ENCODE results near the gene CBFB.
A peak's percentile ranks its signal among the peaks of the same experiment; 100 is the strongest.

The CBFB gene

GRCh38 chr16:67105881-67106280, 76.9 kb downstream of the CBFB start:
- in situ Hi-C loops (cut with HindIII; ENCODE audit: low sequenced_read_pairs) = no loop called here

GRCh38 chr16:67108489-67108888, 79.5 kb downstream of the CBFB start:
- no peak for DNase-seq (ENCODE audit: low read depth)
- in situ Hi-C loops (cut with HindIII; ENCODE audit: low sequenced_read_pairs) = no loop called here
- no peak for TF ChIP-seq CTCF (IDR thresholded peaks at IDR 0.05; ENCODE audit: low read depth, low read length, missing control alignments)

More at GRCh38 chr16:67105881-67106280, 76.9 kb downstream of the CBFB start:
- TF ChIP-seq CTCF (IDR thresholded peaks at IDR 0.05; ENCODE audit: low read depth, low read length, missing control alignments) = no peak
- no peak for DNase-seq (ENCODE audit: low read depth)
- no peak overlapping the region for H3K4me3 ChIP-seq (ENCODE audit: low read depth, low read length)

GRCh38 chr16:67108931-67109406, 80.0 kb downstream of the CBFB start:
- peak overlapping the region; percentile 97 for H3K4me3 ChIP-seq (ENCODE audit: low read depth, low read length)
- in situ Hi-C loops (cut with HindIII; ENCODE audit: low sequenced_read_pairs) = no loop called here
- no peak for TF ChIP-seq CTCF (IDR thresholded peaks at IDR 0.05; ENCODE audit: low read depth, low read length, missing control alignments)
- DNase-seq (ENCODE audit: low read depth) = no peak

More at GRCh38 chr16:67108489-67108888, 79.5 kb downstream of the CBFB start:
- no peak overlapping the region for H3K4me3 ChIP-seq (ENCODE audit: low read depth, low read length)

- in situ Hi-C loops (cut with HindIII; ENCODE audit: low sequenced_read_pairs) = no loop called here
- peak within 1 kb of the TSS; percentile 97 for H3K4me3 ChIP-seq (ENCODE audit: low read depth, low read length)
- peak; percentile 64 for DNase-seq (ENCODE audit: low read depth)
- no peak for TF ChIP-seq CTCF (IDR thresholded peaks at IDR 0.05; ENCODE audit: low read depth, low read length, missing control alignments)
Measured at GRCh38 chr16:67109407-67110135, 80.6 kb downstream of the CBFB start, which contains the start of gene PHAF1. Gene PHAF1, plus strand, starts transcription at chr16:67109941. Its CDS starts 235 bp downstream, at chr16:67110176.

- in situ Hi-C loops (cut with HindIII; ENCODE audit: low sequenced_read_pairs) = no loop called here
- no peak for DNase-seq (ENCODE audit: low read depth)
- no peak for TF ChIP-seq CTCF (IDR thresholded peaks at IDR 0.05; ENCODE audit: low read depth, low read length, missing control alignments)
- H3K4me3 ChIP-seq (ENCODE audit: low read depth, low read length) = no peak overlapping the region
Measured at GRCh38 chr16:67111951-67112444, 83.0 kb downstream of the CBFB start.

- no peak for DNase-seq (ENCODE audit: low read depth)
- no peak overlapping the region for H3K4me3 ChIP-seq (ENCODE audit: low read depth, low read length)
- no peak for TF ChIP-seq CTCF (IDR thresholded peaks at IDR 0.05; ENCODE audit: low read depth, low read length, missing control alignments)
- in situ Hi-C loops (cut with HindIII; ENCODE audit: low sequenced_read_pairs) = no loop called here
Measured at GRCh38 chr16:67112591-67113399, 83.8 kb downstream of the CBFB start.
